PC-9 (cell line): ENCODE measurements around the gene PITX3. TPM values are rescaled to one million over a fixed set of nuclear protein-coding genes. Genes with fewer than 3 reads are reported as not detected.

ENCODE experiments used
- BruUV-seq: library from RNA; stranded (reverse); fragments of 400-500 nt; replicated peaks from 2 replicates; lab custom pipeline; 2021; lab: Mats Ljungman, UMichigan
- CTCF ChIA-PET: fragments of 300-600 bp; sonication (Branson Sonifier 250); formaldehyde crosslinking; loops from one replicate; lab custom pipeline; 2022; ENCODE audit warnings: antibody characterized with exemption; lab: Charles Lee
- POLR2A ChIA-PET: fragments of 300-600 bp; sonication (Branson Sonifier 250); formaldehyde crosslinking; loops from one replicate; lab custom pipeline; 2022; ENCODE audit warnings: antibody characterized with exemption; ENCODE audit not compliant: unreplicated experiment; lab: Charles Lee
- DNase-seq, 2 experiments: peaks; one replicate each; pipeline versions ENCODE4 v3.0.0 to v3.0.0-alpha.2; 2015 to 2022; ENCODE audit warnings: mixed read lengths in 1 of 2
- H2AFZ ChIP-seq: fragments of 200-600 bp; sonication (generic); 2 replicates; pipeline ENCODE4 v1.8.1; 2017; ENCODE audit warnings: antibody characterized with exemption
- H3F3A ChIP-seq: fragments of 200-600 bp; sonication (generic); 2 replicates; pipeline ENCODE4 v1.8.1; 2017; ENCODE audit warnings: antibody characterized with exemption, mild to moderate bottlenecking, low read depth; ENCODE audit not compliant: insufficient read depth
- H3K27ac ChIP-seq: fragments of 200-600 bp; sonication (generic); 2 replicates; pipeline ENCODE4 v1.6.1; 2016; ENCODE audit warnings: mixed run types
- H3K27me3 ChIP-seq: fragments of 200-600 bp; sonication (generic); 2 replicates; pipeline ENCODE4 v1.6.1; 2016; ENCODE audit warnings: low read depth, mixed run types; ENCODE audit not compliant: insufficient read depth
- H3K36me3 ChIP-seq: fragments of 200-600 bp; sonication (generic); 2 replicates; pipeline ENCODE4 v1.6.1; 2016; ENCODE audit warnings: low read depth, mixed run types
- H3K4me1 ChIP-seq: fragments of 200-600 bp; sonication (generic); replicated peaks from 2 replicates; pipeline ENCODE4 v1.6.1; 2016; ENCODE audit warnings: mixed run types; ENCODE audit not compliant: insufficient read depth
- H3K4me2 ChIP-seq: fragments of 200-600 bp; sonication (generic); 2 replicates; pipeline ENCODE4 v1.6.1; 2017; ENCODE audit warnings: mixed run types
- H3K4me3 ChIP-seq: fragments of 200-600 bp; sonication (generic); 2 replicates; pipeline ENCODE4 v1.6.1; 2016; ENCODE audit warnings: mixed run types
- H3K79me2 ChIP-seq: fragments of 200-600 bp; sonication (generic); 2 replicates; pipeline ENCODE4 v1.6.1; 2017; ENCODE audit warnings: low read depth, mixed run types
- H3K9me2 ChIP-seq: fragments of 200-600 bp; sonication (generic); 2 replicates; pipeline ENCODE4 v1.8.1; 2017; ENCODE audit warnings: mild to moderate bottlenecking; ENCODE audit not compliant: insufficient read depth
- H3K9me3 ChIP-seq: fragments of 200-600 bp; sonication (generic); 2 replicates; pipeline ENCODE4 v1.8.1; 2016; ENCODE audit warnings: low read depth; ENCODE audit not compliant: insufficient read depth
- H4K20me1 ChIP-seq: fragments of 200-600 bp; sonication (generic); 2 replicates; pipeline ENCODE4 v1.8.1; 2017; ENCODE audit not compliant: insufficient read depth
- CTCF ChIP-seq: fragments of 200-600 bp; sonication (generic); conservative IDR thresholded peaks from 2 replicates; pipeline ENCODE4 v1.6.1; 2017; ENCODE audit warnings: mixed run types, antibody characterized with exemption, mild to moderate bottlenecking, moderate library complexity
- EZH2 ChIP-seq: fragments of 200-600 bp; sonication (generic); IDR thresholded peaks from 2 replicates; pipeline ENCODE4 v1.8.0; 2017; ENCODE audit warnings: antibody characterized with exemption, low read depth
- intact Hi-C: fragments of 100-400 bp; cut with micrococcal nuclease; formaldehyde crosslinking; loops from one replicate; pipeline ENCODE4 v1.10.0; 2022; ENCODE audit not compliant: unreplicated experiment
- total RNA-seq: library from RNA; stranded (reverse); gene quantifications from 2 replicates; pipeline ENCODE4 v1.2.3, GENCODE V29; 2021

The PITX3 gene
- total RNA-seq, 1 experiment from 2014 or later: not detected

GRCh38 chr10:102227050-102227449 lies 14.3 kb downstream of the PITX3 start:
- Histone ChIP-seq H3K9me3 (no peaks in the 10 kb centered on the region), H3K79me2 (no peaks in the 10 kb centered on the region), H3K27me3 (no peaks in the 10 kb centered on the region), H3K4me3 (no peak overlapping the region), H3K27ac (no peak overlapping the region), H3K9me2 (no peaks in the 10 kb centered on the region), H4K20me1 (no peaks in the 10 kb centered on the region), H2AFZ (no peak overlapping the region), H3K4me2 (peak overlapping the region; percentile 28; the same call in 1 of the 2 replicates), H3K4me1 (peaks cover 7% of the 10 kb centered on the region), H3F3A (peaks cover 4% of the 10 kb centered on the region; the same call in 1 of the 2 replicates), H3K36me3 (no peaks in the 10 kb centered on the region)
- TF ChIP-seq CTCF (no peak), EZH2 (no peak)
- DNase-seq: peak in 1 of 2 experiments; percentile 77
- intact Hi-C loops: no loop called here
- CTCF ChIA-PET: interaction anchor here (0.6 to 0.7 kb wide), 2 partner anchors 124 to 686 kb away, joined by 5 read pairs; no protein-coding TSS in a partner anchor
- BruUV-seq: no TSS peak
- POLR2A ChIA-PET: no interaction called here

DNA sequence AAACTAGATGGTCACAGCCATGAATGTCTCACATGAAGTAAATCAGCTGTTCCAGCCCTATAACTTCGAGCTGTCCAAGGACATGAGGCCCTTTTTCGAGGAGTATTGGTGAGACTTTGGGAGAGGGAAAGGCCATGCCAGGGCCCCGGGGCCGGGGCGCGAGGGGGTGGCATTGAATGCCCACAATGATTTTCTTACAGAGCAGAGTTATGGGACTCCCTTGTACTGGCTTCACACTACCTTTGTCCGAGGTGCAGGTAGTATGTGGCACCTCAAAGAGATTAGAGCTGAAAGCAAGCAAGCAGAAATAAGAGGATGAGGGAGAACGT lies 14.8 kb downstream of the PITX3 start:
- peaks cover 4% of the 10 kb centered on the region; the same call in 1 of the 2 replicates for H3F3A ChIP-seq
- BruUV-seq: no TSS peak
- H2AFZ ChIP-seq: no peak overlapping the region
- no peaks in the 10 kb centered on the region for H3K27me3 ChIP-seq
- H3K4me3 ChIP-seq: no peak overlapping the region
- H3K27ac ChIP-seq: no peak overlapping the region
- DNase-seq: no peak
- H4K20me1 ChIP-seq: no peaks in the 10 kb centered on the region
- no peaks in the 10 kb centered on the region for H3K9me3 ChIP-seq
- no peaks in the 10 kb centered on the region for H3K79me2 ChIP-seq
- ChIA-PET POLR2A (interaction anchor here (0.7 kb wide), 2 partner anchors 22 to 1054 kb away, joined by 3 to 16 read pairs; no protein-coding TSS in a partner anchor), CTCF (interaction anchor here (0.6 to 1.5 kb wide), 2 partner anchors 57 to 1829 kb away, joined by 3 to 4 read pairs; no protein-coding TSS in a partner anchor)
- no peak for TF ChIP-seq EZH2
- TF ChIP-seq CTCF: no peak
- intact Hi-C loops: no loop called here
- peak overlapping the region; percentile 49 for H3K4me2 ChIP-seq
- H3K4me1 ChIP-seq: peaks cover 7% of the 10 kb centered on the region
- no peaks in the 10 kb centered on the region for H3K9me2 ChIP-seq
- H3K36me3 ChIP-seq: no peaks in the 10 kb centered on the region

DNA sequence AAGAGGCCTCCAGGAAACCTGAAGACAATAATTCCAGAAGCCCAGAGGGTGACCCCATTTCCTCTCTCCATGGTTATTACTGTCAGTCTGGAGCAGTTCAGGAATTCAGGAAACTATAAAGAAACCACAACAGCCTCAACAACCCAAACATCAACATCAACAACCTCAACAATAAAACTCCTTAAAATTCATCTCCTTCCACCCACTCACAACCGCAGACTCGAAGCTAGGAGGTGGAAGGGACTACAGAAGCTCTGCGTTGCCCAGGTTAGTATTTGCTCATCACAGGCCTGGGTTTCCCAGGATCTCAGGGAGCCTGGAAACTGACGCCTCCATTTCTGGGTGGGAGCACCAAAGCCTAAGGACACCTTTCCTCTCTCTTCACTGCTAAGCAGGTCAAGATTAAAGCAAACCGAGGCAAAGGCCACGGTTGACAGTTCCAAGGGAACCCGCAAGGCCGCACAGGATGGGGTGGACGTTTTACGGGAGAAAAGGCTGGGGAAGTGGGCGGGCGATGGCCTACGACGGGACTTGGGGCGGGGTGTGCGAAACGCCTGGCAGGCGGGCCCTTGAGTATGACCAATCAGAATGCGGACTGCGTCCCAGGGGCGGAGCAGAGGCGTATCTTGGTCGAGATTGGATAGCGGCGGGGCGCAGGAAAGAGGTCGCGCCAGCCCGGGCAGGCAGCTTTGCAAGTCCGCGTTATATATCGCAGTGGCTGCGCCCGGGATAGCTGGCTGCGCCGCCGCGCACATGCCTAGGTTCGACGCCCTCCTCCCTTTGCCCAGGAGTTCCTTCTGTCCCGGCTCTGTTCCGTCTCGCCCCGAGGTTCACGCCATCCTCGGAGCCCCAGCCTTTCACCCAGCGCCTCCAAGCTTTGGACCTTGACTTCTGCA lies 15.4 kb downstream of the PITX3 start, which contains the start of gene ELOVL3:
TSS of gene ELOVL3 (plus strand) at position 654 of the 896 bp plus-strand sequence. CDS start 250 bp downstream, outside the sequence.
- H3K79me2 ChIP-seq: no peaks in the 10 kb centered on the region
- intact Hi-C loops: no loop called here
- H3K27ac ChIP-seq: no peak within 1 kb of the TSS
- H3K9me2 ChIP-seq: no peaks in the 10 kb centered on the region
- H3K4me3 ChIP-seq: no peak within 1 kb of the TSS
- H2AFZ ChIP-seq: no peak within 1 kb of the TSS
- ChIA-PET CTCF (interaction anchor here (0.6 to 1.5 kb wide), 3 partner anchors 29 to 1829 kb away, joined by 3 to 4 read pairs (median 4); no protein-coding TSS in a partner anchor), POLR2A (interaction anchor here (0.7 kb wide), 2 partner anchors 22 to 1055 kb away, joined by 3 to 16 read pairs; no protein-coding TSS in a partner anchor)
- H3K27me3 ChIP-seq: no peaks in the 10 kb centered on the region
- peak within 1 kb of the TSS; percentile 49 for H3K4me2 ChIP-seq
- DNase-seq: peak; percentile 57 to 86
- no peaks in the 10 kb centered on the region for H3K36me3 ChIP-seq
- H3K9me3 ChIP-seq: no peaks in the 10 kb centered on the region
- peaks cover 4% of the 10 kb centered on the region; the same call in 1 of the 2 replicates for H3F3A ChIP-seq
- TF ChIP-seq EZH2 (no peak), CTCF (no peak)
- BruUV-seq: no TSS peak
- no peaks in the 10 kb centered on the region for H4K20me1 ChIP-seq
- H3K4me1 ChIP-seq: peaks cover 7% of the 10 kb centered on the region
